ENCODE results near the gene HHAT.

GRCh38 chr1:210605099-210605498 lies 276.4 kb downstream of the HHAT start:
- TF ChIP-seq YY1 (IDR thresholded peaks at IDR 0.05; ENCODE audit: insufficient read depth, insufficient read length) (no peak), SUZ12 (IDR thresholded peaks at IDR 0.05; ENCODE audit: extremely low read depth, insufficient read depth, insufficient read length) (no peak), ZNF274 (IDR thresholded peaks at IDR 0.05; ENCODE audit: low read depth, low read length) (no peak)
